A549 (cell line): ENCODE measurements around the gene GOLGA1. TPM values are rescaled to one million over a fixed set of nuclear protein-coding genes. Genes with fewer than 3 reads are reported as not detected.

ENCODE experiments used
- ATAC-seq, 2 experiments: fragments of 200-7000 bp in 1 of 2; fragments of >200 bp in 1 of 2; cut with Nextera tagmentation in 1 of 2; cut with Tn5 transposase in 1 of 2; 3 replicates each; pipeline versions ENCODE4 v1.8.0 to v1.9.1; 2018 to 2020; ENCODE audit warnings: mild to moderate bottlenecking in 1 of 2, moderate library complexity in 1 of 2
- CTCF ChIA-PET: fragments of 300-600 bp; sonication (Branson Sonifier 250); formaldehyde crosslinking; extraction: SDS; loops from one replicate; lab custom pipeline; 2021; ENCODE audit warnings: antibody characterized with exemption, inconsistent platforms; lab: Yijun Ruan, JAX
- POLR2A ChIA-PET: fragments of 350-600 bp; formaldehyde crosslinking; extraction: SDS; loops from one replicate; lab custom pipeline; 2021; ENCODE audit warnings: antibody characterized with exemption, inconsistent platforms; lab: Yijun Ruan, JAX
- DNase-seq, 2 experiments: peaks; one replicate each; pipeline versions ENCODE4 v3.0.0 to v3.0.0-alpha.2; 2011 to 2016; ENCODE audit warnings: low read depth in 1 of 2, low spot score in 1 of 2
- FAIRE-seq: peaks from 2 replicates; lab custom pipeline; 2011; peaks lifted over from hg19 to GRCh38; lab: Jason Lieb, UNC
- H3K27ac ChIP-seq, 2 experiments: fragments of >200 bp; sonication (Bioruptor Twin); formaldehyde crosslinking; 3 replicates each; pipeline ENCODE4 v1.5.1; 2016 to 2017
- H3K4me1 ChIP-seq: fragments of >200 bp; sonication (Bioruptor Twin); formaldehyde crosslinking; 3 replicates; pipeline ENCODE4 v1.6.1; 2016
- H3K4me2 ChIP-seq: fragments of >200 bp; sonication (Bioruptor Twin); formaldehyde crosslinking; 3 replicates; pipeline ENCODE4 v1.6.1; 2016
- H3K4me3 ChIP-seq: fragments of >200 bp; sonication (Bioruptor Twin); formaldehyde crosslinking; 3 replicates; pipeline ENCODE4 v1.5.1; 2016
- H3K9me3 ChIP-seq: fragments of >200 bp; sonication (Bioruptor Twin); formaldehyde crosslinking; 3 replicates; pipeline ENCODE4 v1.6.1; 2016
- CEBPB ChIP-seq, 2 experiments: fragments of >200 bp in 1 of 2; sonication (Bioruptor Twin) in 1 of 2; formaldehyde crosslinking in 1 of 2; IDR thresholded peaks; 2 replicates each; pipeline ENCODE4 v1.6.1; 2012 to 2016
- CHD4 ChIP-seq: fragments of 200-600 bp; sonication (generic); IDR thresholded peaks from 2 replicates; pipeline ENCODE4 v1.6.1; 2016; ENCODE audit warnings: antibody characterized with exemption, mild to moderate bottlenecking, borderline replicate concordance
- EHF ChIP-seq: fragments of 250-450 bp; sonication (Bioruptor Pico); IDR thresholded peaks from 2 replicates; pipeline ENCODE4 v1.5.0; 2020; ENCODE audit warnings: mild to moderate bottlenecking
- ELK1 ChIP-seq: fragments of 150-350 bp; IDR thresholded peaks from 2 replicates; pipeline ENCODE4 v1.6.1; 2014; ENCODE audit warnings: low read depth, mild to moderate bottlenecking, low read length
- EP300 ChIP-seq, 2 experiments: fragments of >200 bp; sonication (Bioruptor Twin); formaldehyde crosslinking; IDR thresholded peaks; 2 replicates in 1 of 2; 3 replicates in 1 of 2; pipeline ENCODE4 v1.6.1; 2016 to 2017
- ESRRA ChIP-seq: fragments of 150-350 bp; IDR thresholded peaks from 2 replicates; pipeline ENCODE4 v1.6.1; 2014; ENCODE audit warnings: mild to moderate bottlenecking, low read length, borderline replicate concordance
- HDAC2 ChIP-seq: fragments of 200-600 bp; sonication (generic); IDR thresholded peaks from 2 replicates; pipeline ENCODE4 v1.6.1; 2016
- HOXB13 ChIP-seq: fragments of 250-450 bp; sonication (Bioruptor Pico); IDR thresholded peaks from 2 replicates; pipeline ENCODE4 v1.5.0; 2020; ENCODE audit warnings: low read depth, mild to moderate bottlenecking, moderate library complexity
- JUN ChIP-seq, 2 experiments: fragments of >200 bp; sonication (Bioruptor Twin); formaldehyde crosslinking; IDR thresholded peaks; 2 replicates in 1 of 2; 3 replicates in 1 of 2; pipeline ENCODE4 v1.6.1; 2016 to 2017
- KDM1A ChIP-seq: fragments of 200-600 bp; sonication (generic); IDR thresholded peaks from 2 replicates; pipeline ENCODE4 v1.6.1; 2016; ENCODE audit warnings: low read depth, mild to moderate bottlenecking
- MAZ ChIP-seq: fragments of 150-350 bp; IDR thresholded peaks from 2 replicates; pipeline ENCODE4 v1.6.1; 2014; ENCODE audit warnings: antibody characterized with exemption, low read depth, low read length, borderline replicate concordance
- MYC ChIP-seq: IDR thresholded peaks from 2 replicates; pipeline ENCODE4 v1.6.1; 2012; ENCODE audit warnings: mild to moderate bottlenecking, inconsistent platforms, low read length, improper control_type of control experiment, borderline replicate concordance
- NFE2L2 ChIP-seq: fragments of 150-350 bp; conservative IDR thresholded peaks from 2 replicates; pipeline ENCODE4 v1.6.1; 2014; ENCODE audit warnings: low read length
- NR3C1 ChIP-seq: fragments of >200 bp; sonication (Bioruptor Twin); formaldehyde crosslinking; IDR thresholded peaks from 3 replicates; pipeline ENCODE4 v1.6.1; 2017
- PBX3 ChIP-seq: IDR thresholded peaks from 2 replicates; pipeline ENCODE4 v1.6.1; 2012
- POLR2A ChIP-seq: IDR thresholded peaks from 2 replicates; pipeline ENCODE4 v1.6.1; 2012; ENCODE audit warnings: mild to moderate bottlenecking, low read length
- RARB ChIP-seq: fragments of 250-450 bp; sonication (Bioruptor Pico); IDR thresholded peaks from 2 replicates; pipeline ENCODE4 v1.8.0; 2021; ENCODE audit warnings: mild to moderate bottlenecking, moderate library complexity
- RCOR1 ChIP-seq: fragments of 150-350 bp; IDR thresholded peaks from 2 replicates; pipeline ENCODE4 v1.6.1; 2014; ENCODE audit warnings: antibody characterized with exemption, low read length, low read depth
- REST ChIP-seq: fragments of 200-600 bp; sonication (generic); IDR thresholded peaks from 2 replicates; pipeline ENCODE4 v1.6.1; 2016; ENCODE audit warnings: antibody characterized with exemption, mild to moderate bottlenecking, moderate library complexity
- RFX5 ChIP-seq: fragments of 450-650 bp; IDR thresholded peaks from 2 replicates; pipeline ENCODE4 v1.7.1; 2014; ENCODE audit warnings: antibody characterized with exemption, mild to moderate bottlenecking, moderate library complexity
- SMC3 ChIP-seq: fragments of >200 bp; sonication (Bioruptor Twin); formaldehyde crosslinking; IDR thresholded peaks from 3 replicates; pipeline ENCODE4 v1.6.1; 2018; ENCODE audit warnings: inconsistent platforms
- TFCP2L1 ChIP-seq: fragments of 250-450 bp; sonication (Bioruptor Pico); IDR thresholded peaks from 2 replicates; pipeline ENCODE4 v1.5.0; 2021; ENCODE audit warnings: mild to moderate bottlenecking
- TP53 ChIP-seq: fragments of 250-450 bp; sonication (Bioruptor Pico); IDR thresholded peaks from 2 replicates; pipeline ENCODE4 v1.5.0; 2021; ENCODE audit warnings: mild to moderate bottlenecking, moderate library complexity
- WGBS: methylation state at CpG from one replicate; pipeline ENCODE4 v1.1.6; 2017; ENCODE audit errors: missing lambda C conversion rate; 5-methylcytosine and 5-hydroxymethylcytosine counted together
- polyA plus RNA-seq, 4 experiments: library from polyadenylated mRNA; depleted of rRNA in 3 of 4; stranded (reverse); fragments of >200 nt; fragmentation: RNase III in 1 of 4; extraction: RNeasy Plus Mini Kit Qiagen cat#74134 plus additional on column Dnase treatment in 1 of 4; gene quantifications; 2 replicates in 3 of 4; 3 replicates in 1 of 4; pipeline ENCODE4 v1.2.3, GENCODE V29; 2011 to 2017

GOLGA1 gene
- polyA plus RNA-seq, 2 of the 4 experiments (the other 2 are of a cell fraction) = 10.0 to 19.4 TPM

GRCh38 chr9:124911766-124912165 is 29.1 kb downstream of the GOLGA1 start:
- Histone ChIP-seq H3K4me1 (no peaks in the 10 kb centered on the region), H3K9me3 (no peaks in the 10 kb centered on the region), H3K27ac (no peak overlapping the region), H3K4me2 (no peak overlapping the region), H3K4me3 (no peak overlapping the region)
- no peak for FAIRE-seq
- ChIA-PET CTCF (interaction anchor here (0.7 to 1.3 kb wide), 2 partner anchors 11 to 28 kb away, joined by 3 to 6 read pairs; no protein-coding TSS in a partner anchor), POLR2A (no interaction called here)
- no peak for TF ChIP-seq POLR2A
- TF ChIP-seq HDAC2 = no peak
- TF ChIP-seq CHD4 = no peak
- no peak for TF ChIP-seq REST
- no peak for TF ChIP-seq MYC
- TF ChIP-seq TP53 (CRISPR knock-in tag) = no peak
- TF ChIP-seq RFX5 = no peak
- no peak for TF ChIP-seq JUN (IDR thresholded peaks at IDR 0.05)
- no peak for TF ChIP-seq ESRRA
- no peak for TF ChIP-seq PBX3
- TF ChIP-seq SMC3 = no peak
- ATAC-seq = no peak
- DNase-seq = no peak
- 90% methylated on average over 1 of the region's 1 CpG for WGBS

GRCh38 chr9:124908098-124908497 is 32.8 kb downstream of the GOLGA1 start:
- Histone ChIP-seq H3K4me2 (no peak overlapping the region), H3K4me1 (no peaks in the 10 kb centered on the region), H3K4me3 (no peak overlapping the region), H3K27ac (no peak overlapping the region), H3K9me3 (no peaks in the 10 kb centered on the region)
- WGBS = 79% methylated on average over 2 of the region's 2 CpGs
- TF ChIP-seq ESRRA = no peak
- no peak for TF ChIP-seq CEBPB (IDR thresholded peaks at IDR 0.05)
- TF ChIP-seq TFCP2L1 (CRISPR knock-in tag) = no peak
- no peak for TF ChIP-seq RCOR1
- no peak for TF ChIP-seq ELK1
- no peak for TF ChIP-seq HOXB13 (CRISPR knock-in tag)
- no peak for TF ChIP-seq REST
- no peak for TF ChIP-seq NFE2L2
- TF ChIP-seq MAZ = no peak
- no peak for TF ChIP-seq NR3C1
- TF ChIP-seq EHF (CRISPR knock-in tag) = no peak
- no peak for TF ChIP-seq RARB (CRISPR knock-in tag)
- no peak for TF ChIP-seq KDM1A
- no peak for TF ChIP-seq EP300 (IDR thresholded peaks at IDR 0.05)
- ChIA-PET CTCF (interaction anchor here (1.7 kb wide), 1 partner anchor 16 kb away, joined by 3 read pairs; no protein-coding TSS in a partner anchor), POLR2A (no interaction called here)
- FAIRE-seq (no peak), DNase-seq (no peak), ATAC-seq (no peak)
